B cell (primary cell): ENCODE measurements around the gene HPS1. TPM values are rescaled to one million over a fixed set of nuclear protein-coding genes. Genes with fewer than 3 reads are reported as not detected.

Source experiments
- ATAC-seq: fragments of 200-7000 bp; cut with Tn5 transposase; one replicate; pipeline ENCODE4 v1.10.0; 2021; ENCODE audit warnings: low read depth, mild to moderate bottlenecking, moderate number of reproducible peaks, moderate library complexity
- CTCF ChIA-PET: fragments of 350-600 bp; sonication (Branson Sonifier 250); formaldehyde crosslinking; loops from one replicate; lab custom pipeline; 2021; ENCODE audit warnings: antibody characterized with exemption, inconsistent platforms; lab: Charles Lee
- POLR2A ChIA-PET: fragments of 350-600 bp; sonication (Branson Sonifier 250); formaldehyde crosslinking; loops from one replicate; lab custom pipeline; 2021; ENCODE audit warnings: antibody characterized with exemption; lab: Charles Lee
- DNase-seq: peaks from one replicate; pipeline ENCODE4 v3.0.0; 2013
- H2AFZ ChIP-seq: 2 replicates; pipeline ENCODE4 v1.6.1; 2012; ENCODE audit warnings: mild to moderate bottlenecking, low read depth, low read length; ENCODE audit not compliant: insufficient read depth, poor library complexity, severe bottlenecking
- H3K27ac ChIP-seq, 2 donors: 1 replicate in 1 of 2; 2 replicates in 1 of 2; pipeline ENCODE4 v1.5.1; 2012 to 2013; ENCODE audit warnings: low read length in 2 of 2, mild to moderate bottlenecking in 2 of 2, moderate library complexity in 1 of 2
- H3K27me3 ChIP-seq, 4 experiments: fragments of 200-600 bp in 1 of 4; sonication (generic) in 1 of 4; replicated peaks in 1 of 4; 1 replicate in 2 of 4; 2 replicates in 2 of 4; pipeline versions ENCODE4 v1.6.1 to v1.7.0; 2013 to 2016; ENCODE audit warnings: low read length in 3 of 4, mild to moderate bottlenecking in 2 of 4, mixed read lengths in 1 of 4, moderate library complexity in 1 of 4; ENCODE audit not compliant: insufficient read depth in 4 of 4, control insufficient read depth in 3 of 4; ENCODE audit errors: control extremely low read depth in 1 of 4
- H3K36me3 ChIP-seq, 2 experiments: replicated peaks in 1 of 2; 1 replicate in 1 of 2; 2 replicates in 1 of 2; pipeline versions ENCODE4 v1.6.1 to v1.7.1; 2013; ENCODE audit warnings: low read length in 1 of 2; ENCODE audit not compliant: insufficient read depth in 2 of 2, control insufficient read depth in 1 of 2; ENCODE audit errors: control extremely low read depth in 1 of 2, extremely low read depth in 1 of 2
- H3K4me1 ChIP-seq, 2 donors: fragments of 200-600 bp in 1 of 2; sonication (generic) in 1 of 2; 1 replicate in 1 of 2; 2 replicates in 1 of 2; pipeline versions ENCODE4 v1.5.1 to v1.6.1; 2013 to 2017; ENCODE audit warnings: low read length in 2 of 2; ENCODE audit not compliant: control insufficient read depth in 2 of 2, insufficient read depth in 2 of 2
- H3K4me2 ChIP-seq: replicated peaks from 2 replicates; pipeline ENCODE3; 2012; ENCODE audit warnings: mild to moderate bottlenecking, low read depth, low read length; ENCODE audit not compliant: poor library complexity, severe bottlenecking
- H3K4me3 ChIP-seq, 5 experiments: fragments of 200-600 bp in 1 of 5; sonication (generic) in 1 of 5; 1 replicate in 3 of 5; 2 replicates in 2 of 5; pipeline versions ENCODE4 v1.5.1 to v1.7.0; 2011 to 2016; ENCODE audit warnings: low read length in 4 of 5, mild to moderate bottlenecking in 4 of 5, low read depth in 2 of 5, control low read depth in 1 of 5, moderate library complexity in 1 of 5; ENCODE audit not compliant: insufficient read depth in 1 of 5; ENCODE audit errors: control extremely low read depth in 1 of 5, extremely low read depth in 1 of 5
- H3K79me2 ChIP-seq: fragments of 200-600 bp; sonication (generic); one replicate; pipeline ENCODE4 v1.6.0; 2016; ENCODE audit warnings: low read length; ENCODE audit not compliant: control insufficient read depth, insufficient read depth
- H3K9ac ChIP-seq: fragments of 200-600 bp; sonication (generic); 2 replicates; pipeline ENCODE4 v1.6.1; 2017; ENCODE audit warnings: mild to moderate bottlenecking, low read length, moderate library complexity
- H3K9me3 ChIP-seq, 3 donors: one replicate each; pipeline versions ENCODE4 v1.6.1 to v1.7.1; 2013; ENCODE audit warnings: low read length in 2 of 3; ENCODE audit not compliant: control insufficient read depth in 2 of 3, insufficient read depth in 1 of 3; ENCODE audit errors: control extremely low read depth in 1 of 3
- H4K20me1 ChIP-seq: 2 replicates; pipeline ENCODE4 v1.6.0; 2012; ENCODE audit warnings: mild to moderate bottlenecking, low read length; ENCODE audit not compliant: insufficient read depth, control insufficient read depth, poor library complexity, severe bottlenecking
- H3K27ac Mint-ChIP-seq: one replicate; pipeline ENCODE4 v1.8.0; 2021; ENCODE audit warnings: mixed read lengths
- H3K27me3 Mint-ChIP-seq: one replicate; pipeline ENCODE4 v1.8.0; 2021; ENCODE audit warnings: mixed read lengths
- H3K4me1 Mint-ChIP-seq: one replicate; pipeline ENCODE4 v1.8.0; 2021; ENCODE audit warnings: mixed read lengths
- H3K4me3 Mint-ChIP-seq: one replicate; pipeline ENCODE4 v1.8.0; 2021; ENCODE audit warnings: mixed read lengths
- H3K9me3 Mint-ChIP-seq: one replicate; pipeline ENCODE4 v1.8.0; 2022; ENCODE audit warnings: mixed read lengths; ENCODE audit not compliant: insufficient read depth
- EZH2 ChIP-seq: IDR thresholded peaks from 2 replicates; pipeline ENCODE4 v1.6.1; 2012; ENCODE audit warnings: borderline replicate concordance, low read depth, mild to moderate bottlenecking, moderate library complexity, low read length; ENCODE audit not compliant: insufficient read depth, poor library complexity, severe bottlenecking
- WGBS: methylation state at CpG from one replicate; pipeline ENCODE4 v1.1.5; 2013; ENCODE audit warnings: missing lambda C conversion rate; ENCODE audit not compliant: insufficient coverage; 5-methylcytosine and 5-hydroxymethylcytosine counted together
- intact Hi-C: fragments of 100-400 bp; cut with micrococcal nuclease; formaldehyde crosslinking; loops from one replicate; pipeline ENCODE4 v1.10.0; 2022
- polyA plus RNA-seq: library from polyadenylated mRNA; depleted of rRNA; stranded (reverse); fragments of >200 nt; gene quantifications from 2 replicates; pipeline ENCODE4 v1.2.3, GENCODE V29; 2012
- total RNA-seq, 2 donors: library from RNA; stranded (reverse); fragments of 120-200 nt in 1 of 2; gene quantifications; 1 replicate in 1 of 2; 2 replicates in 1 of 2; pipeline versions ENCODE4 v1.2.3 to v1.2.4, GENCODE V29; 2013 to 2022
- TF ChIP-seq, protein P1 (sequence below): fragments of 200-600 bp; IDR thresholded peaks from one replicate; pipeline ENCODE4 v1.8.0; 2022; ENCODE audit warnings: antibody characterized with exemption, mild to moderate bottlenecking

HPS1 gene
- total and polyA plus RNA-seq, 2 donors (not counting 1 experiment from before 2014, with no cell fraction given): 125 to 196 TPM

DNA sequence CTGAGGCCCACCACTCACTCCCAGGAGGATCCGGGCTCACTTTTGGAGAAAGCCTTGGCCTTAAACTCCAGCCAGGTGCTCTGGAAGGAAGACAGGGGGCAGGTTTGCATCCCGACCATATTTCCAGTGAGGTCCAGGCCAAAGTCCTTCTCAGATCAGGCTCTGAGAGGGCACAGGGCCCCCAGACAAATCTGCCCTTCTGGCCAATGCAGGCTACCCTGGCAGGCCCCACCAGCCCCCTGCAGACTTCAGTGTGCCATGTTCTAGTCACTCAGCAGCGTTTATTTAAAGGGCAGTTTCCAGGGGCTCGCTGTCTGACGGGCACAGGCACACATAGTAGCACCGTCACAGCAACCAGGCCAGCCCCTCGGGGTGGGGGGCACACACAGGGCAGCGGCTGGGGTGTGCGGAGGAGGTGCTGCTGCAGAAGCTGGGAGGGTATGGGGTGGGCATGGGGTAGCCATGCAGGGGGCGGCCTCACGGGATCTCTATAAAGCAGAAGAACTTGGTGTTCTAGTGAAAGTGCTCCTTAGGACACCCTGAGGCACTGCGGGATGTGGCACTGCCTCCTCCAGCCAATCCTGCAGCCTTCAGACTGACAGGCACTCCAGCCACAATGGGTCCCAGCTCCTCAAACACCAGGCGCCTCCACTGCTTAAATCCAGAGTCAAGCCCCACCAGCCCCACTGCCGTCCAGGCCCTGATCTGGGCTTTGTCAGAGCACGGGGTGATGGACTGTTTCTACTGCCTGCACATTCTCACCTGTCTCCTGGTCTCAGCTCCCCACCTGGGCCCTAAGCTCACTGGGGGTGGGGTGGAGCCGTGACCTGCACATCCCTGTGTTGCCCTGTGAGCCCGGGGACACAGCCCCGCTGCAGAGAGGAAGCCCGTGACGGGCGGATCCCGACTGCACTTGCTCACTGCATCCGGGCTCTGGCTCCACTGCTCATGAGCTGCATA, 22.2 kb downstream of the HPS1 start:
- intact Hi-C loops: no loop called here
- Histone ChIP-seq H2AFZ (no peak overlapping the region), H3K4me2 (no peak overlapping the region), H4K20me1 (no peaks in the 10 kb centered on the region), H3K4me1 (no peaks in the 10 kb centered on the region), H3K27me3 (no peaks in the 10 kb centered on the region), H3K9ac (no peak overlapping the region), H3K27ac (no peak overlapping the region), H3K9me3 (no peaks in the 10 kb centered on the region), H3K36me3 (peaks cover 0 to 65% of the 10 kb centered on the region in 2 experiments), H3K79me2 (no peaks in the 10 kb centered on the region), H3K4me3 (no peak overlapping the region)
- TF ChIP-seq EZH2: no peak
- TF ChIP-seq, protein P1, sequence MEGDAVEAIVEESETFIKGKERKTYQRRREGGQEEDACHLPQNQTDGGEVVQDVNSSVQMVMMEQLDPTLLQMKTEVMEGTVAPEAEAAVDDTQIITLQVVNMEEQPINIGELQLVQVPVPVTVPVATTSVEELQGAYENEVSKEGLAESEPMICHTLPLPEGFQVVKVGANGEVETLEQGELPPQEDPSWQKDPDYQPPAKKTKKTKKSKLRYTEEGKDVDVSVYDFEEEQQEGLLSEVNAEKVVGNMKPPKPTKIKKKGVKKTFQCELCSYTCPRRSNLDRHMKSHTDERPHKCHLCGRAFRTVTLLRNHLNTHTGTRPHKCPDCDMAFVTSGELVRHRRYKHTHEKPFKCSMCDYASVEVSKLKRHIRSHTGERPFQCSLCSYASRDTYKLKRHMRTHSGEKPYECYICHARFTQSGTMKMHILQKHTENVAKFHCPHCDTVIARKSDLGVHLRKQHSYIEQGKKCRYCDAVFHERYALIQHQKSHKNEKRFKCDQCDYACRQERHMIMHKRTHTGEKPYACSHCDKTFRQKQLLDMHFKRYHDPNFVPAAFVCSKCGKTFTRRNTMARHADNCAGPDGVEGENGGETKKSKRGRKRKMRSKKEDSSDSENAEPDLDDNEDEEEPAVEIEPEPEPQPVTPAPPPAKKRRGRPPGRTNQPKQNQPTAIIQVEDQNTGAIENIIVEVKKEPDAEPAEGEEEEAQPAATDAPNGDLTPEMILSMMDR: no peak
- DNase-seq (no peak), ATAC-seq (no peak)
- ChIA-PET POLR2A (no interaction called here), CTCF (interaction anchor here (0.6 to 5.0 kb wide), 9 partner anchors 9 to 822 kb away, joined by 3 to 20 read pairs (median 4); no protein-coding TSS in a partner anchor)
- H3K27me3 Mint-ChIP-seq: no peaks in the 10 kb centered on the region
- H3K27ac Mint-ChIP-seq: no peak overlapping the region
- WGBS: 98% methylated on average over 17 of the region's 23 CpGs
- H3K4me3 Mint-ChIP-seq: no peak overlapping the region
- no peaks in the 10 kb centered on the region for H3K9me3 Mint-ChIP-seq
- peaks cover 2% of the 10 kb centered on the region for H3K4me1 Mint-ChIP-seq

DNA sequence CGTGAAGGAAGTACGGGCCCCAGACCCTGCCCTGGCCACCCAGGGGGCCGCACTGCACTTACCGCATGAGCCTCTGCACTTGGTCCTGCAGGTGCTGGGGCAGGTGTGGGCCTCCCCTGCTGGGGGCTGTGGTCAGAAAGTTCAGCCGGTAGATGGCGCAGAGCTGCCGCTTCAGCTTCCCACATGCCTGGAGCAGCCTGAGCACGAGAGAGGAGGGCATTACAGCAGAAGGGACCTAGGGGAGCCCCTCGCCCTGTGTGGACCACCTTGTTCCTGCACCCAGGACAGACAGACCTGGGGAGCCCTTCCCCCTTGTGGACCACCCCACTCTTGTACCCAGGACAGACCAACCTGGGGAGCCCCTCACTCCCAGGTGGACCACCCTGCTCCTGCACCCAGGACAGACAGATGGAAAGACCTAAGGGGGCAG, 23.0 kb downstream of the HPS1 start:
- no peaks in the 10 kb centered on the region for H3K9me3 Mint-ChIP-seq
- TF ChIP-seq, protein P1: no peak
- no peak for TF ChIP-seq EZH2
- no peak overlapping the region for H3K4me2 ChIP-seq
- H3K27ac ChIP-seq: no peak overlapping the region
- H3K27me3 Mint-ChIP-seq: no peaks in the 10 kb centered on the region
- H3K4me1 ChIP-seq: no peaks in the 10 kb centered on the region
- WGBS: 92% methylated on average over 9 of the region's 9 CpGs
- intact Hi-C loops: no loop called here
- no peak overlapping the region for H3K9ac ChIP-seq
- H3K4me3 ChIP-seq: no peak overlapping the region
- H3K4me3 Mint-ChIP-seq: no peak overlapping the region
- DNase-seq (no peak), ATAC-seq (no peak)
- no peaks in the 10 kb centered on the region for H3K27me3 ChIP-seq
- H3K27ac Mint-ChIP-seq: no peak overlapping the region
- peaks cover 2% of the 10 kb centered on the region for H3K4me1 Mint-ChIP-seq
- no peaks in the 10 kb centered on the region for H3K9me3 ChIP-seq
- no peak overlapping the region for H2AFZ ChIP-seq
- no peaks in the 10 kb centered on the region for H3K79me2 ChIP-seq
- POLR2A ChIA-PET: no interaction called here
- CTCF ChIA-PET: no interaction called here
- H4K20me1 ChIP-seq: no peaks in the 10 kb centered on the region
- H3K36me3 ChIP-seq: peaks cover 0 to 69% of the 10 kb centered on the region in 2 experiments
